Measurements from ENCODE around the gene SPACA1.
"Not testable (repeated sequence)": the region's sequence is repeated elsewhere in the genome, so short reads cannot be mapped to it uniquely, and the experiment has no call there.

The SPACA1 gene, protein sequence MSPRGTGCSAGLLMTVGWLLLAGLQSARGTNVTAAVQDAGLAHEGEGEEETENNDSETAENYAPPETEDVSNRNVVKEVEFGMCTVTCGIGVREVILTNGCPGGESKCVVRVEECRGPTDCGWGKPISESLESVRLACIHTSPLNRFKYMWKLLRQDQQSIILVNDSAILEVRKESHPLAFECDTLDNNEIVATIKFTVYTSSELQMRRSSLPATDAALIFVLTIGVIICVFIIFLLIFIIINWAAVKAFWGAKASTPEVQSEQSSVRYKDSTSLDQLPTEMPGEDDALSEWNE

DNA sequence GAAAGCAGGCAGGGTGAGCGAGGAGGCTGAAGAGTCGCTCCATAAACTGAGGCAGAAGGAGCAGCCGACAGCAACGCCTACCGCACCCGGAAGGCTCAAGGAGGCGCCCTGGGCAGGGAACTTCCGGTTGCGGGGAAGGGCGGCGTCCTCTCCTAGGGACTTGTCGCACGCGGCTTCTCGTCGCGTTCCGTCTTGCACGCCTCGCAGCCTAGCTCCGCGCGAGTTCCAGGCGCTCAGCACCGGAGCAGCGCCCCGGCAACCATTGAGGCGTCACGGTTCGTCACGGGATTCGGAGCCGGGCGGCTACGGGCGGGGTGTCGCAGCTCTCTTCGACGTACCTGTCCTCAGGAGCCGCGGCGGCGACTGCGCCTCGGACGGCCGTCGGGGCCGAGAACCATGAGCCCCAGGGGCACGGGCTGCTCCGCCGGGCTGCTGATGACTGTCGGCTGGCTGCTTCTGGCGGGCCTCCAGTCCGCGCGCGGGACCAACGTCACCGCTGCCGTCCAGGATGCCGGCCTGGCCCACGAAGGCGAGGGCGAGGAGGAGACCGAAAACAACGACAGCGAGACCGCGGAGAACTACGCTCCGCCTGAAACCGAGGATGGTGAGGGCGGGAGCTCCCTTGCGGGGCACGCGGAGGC lies at the start of gene SPACA1:
Gene SPACA1 (plus strand): TSS at position 332 of the 641 bp plus-strand sequence. CDS start 65 bp downstream, at position 397.
- peaks cover 33% of the 10 kb centered on the region for H3K27me3 Mint-ChIP-seq
- H3K9me3 Mint-ChIP-seq: no peaks in the 10 kb centered on the region
- no peak within 1 kb of the TSS for H3K4me3 Mint-ChIP-seq
- H3K4me1 Mint-ChIP-seq (ENCODE audit: low read depth): no peaks in the 10 kb centered on the region
- H3K36me3 Mint-ChIP-seq (ENCODE audit: low read depth): no peaks in the 10 kb centered on the region
- H3K27ac Mint-ChIP-seq: no peak within 1 kb of the TSS

DNA sequence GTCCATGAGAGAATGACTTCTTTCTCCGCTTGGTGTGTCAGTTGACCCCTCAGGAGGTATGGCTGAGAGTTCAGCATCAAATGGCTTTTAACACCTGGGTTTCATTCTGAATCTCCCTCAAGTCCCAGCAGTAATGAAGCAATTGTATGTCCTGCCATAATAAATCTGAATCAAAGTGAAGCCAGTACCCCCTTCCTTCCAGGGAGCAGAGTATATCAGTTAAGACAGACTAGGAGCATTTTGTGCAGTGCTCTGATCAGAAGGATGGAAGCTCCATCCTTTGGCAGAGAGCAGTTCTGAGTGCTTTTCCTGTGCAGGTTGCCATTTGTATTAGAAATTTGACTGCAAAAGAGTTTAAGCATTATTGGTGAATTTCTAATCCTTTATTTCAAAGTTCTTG lies 46.9 kb upstream of the SPACA1 start:
- H3K4me1 Mint-ChIP-seq (ENCODE audit: low read depth): no peaks in the 10 kb centered on the region
- H3K4me3 Mint-ChIP-seq: no peak overlapping the region
- no peaks in the 10 kb centered on the region for H3K36me3 Mint-ChIP-seq (ENCODE audit: low read depth)
- peaks cover 16% of the 10 kb centered on the region for H3K27me3 Mint-ChIP-seq
- no peaks in the 10 kb centered on the region for H3K9me3 Mint-ChIP-seq
- no peak overlapping the region for H3K27ac Mint-ChIP-seq

DNA sequence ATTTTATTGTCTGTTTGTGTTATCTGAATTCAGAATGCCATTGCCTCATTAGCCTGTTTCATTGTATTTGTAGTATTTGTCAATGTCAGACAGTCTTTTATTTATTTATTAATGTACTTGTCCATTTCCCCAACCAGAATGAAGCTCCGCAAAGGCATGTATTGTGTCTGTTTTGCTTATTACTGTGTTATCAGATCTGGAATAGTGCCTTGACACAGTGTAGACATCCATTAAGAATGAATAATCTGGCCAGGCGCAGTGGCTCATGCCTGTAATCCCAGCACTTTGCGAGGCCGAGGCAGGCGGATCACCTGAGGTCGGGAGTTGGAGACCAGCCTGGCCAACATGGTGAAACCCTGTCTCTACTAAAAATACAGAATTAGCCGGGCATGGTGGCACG lies 46.4 kb upstream of the SPACA1 start:
- not testable (repeated sequence) for H3K4me1 Mint-ChIP-seq (ENCODE audit: low read depth); H3K27ac Mint-ChIP-seq; H3K36me3 Mint-ChIP-seq (ENCODE audit: low read depth); H3K4me3 Mint-ChIP-seq; H3K9me3 Mint-ChIP-seq
- peaks cover 16% of the 10 kb centered on the region for H3K27me3 Mint-ChIP-seq

DNA sequence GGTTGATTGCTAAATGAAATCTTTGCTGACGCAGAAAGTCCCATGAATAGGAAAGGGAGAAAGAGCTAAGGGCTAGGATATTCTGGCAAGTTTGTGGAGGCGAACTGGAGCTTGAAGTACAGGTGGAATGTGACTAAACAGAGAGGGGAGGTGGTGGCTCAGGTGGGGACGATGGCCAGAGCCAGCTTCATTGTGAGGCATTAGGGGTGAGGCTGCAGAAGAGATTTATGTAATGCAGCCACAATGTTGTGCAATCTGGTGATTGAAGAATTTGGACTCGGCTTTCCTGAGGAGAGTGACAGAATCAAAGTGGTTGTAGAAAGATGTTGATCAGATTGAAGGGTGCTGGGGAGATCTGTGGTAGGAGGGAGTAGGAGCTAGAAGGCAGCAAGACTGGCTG lies 42.9 kb upstream of the SPACA1 start:
- H3K27ac Mint-ChIP-seq: no peak overlapping the region
- peaks cover 22% of the 10 kb centered on the region for H3K27me3 Mint-ChIP-seq
- H3K4me3 Mint-ChIP-seq: no peak overlapping the region
- no peaks in the 10 kb centered on the region for H3K9me3 Mint-ChIP-seq
- no peaks in the 10 kb centered on the region for H3K36me3 Mint-ChIP-seq (ENCODE audit: low read depth)
- peaks cover 2% of the 10 kb centered on the region for H3K4me1 Mint-ChIP-seq (ENCODE audit: low read depth)

DNA sequence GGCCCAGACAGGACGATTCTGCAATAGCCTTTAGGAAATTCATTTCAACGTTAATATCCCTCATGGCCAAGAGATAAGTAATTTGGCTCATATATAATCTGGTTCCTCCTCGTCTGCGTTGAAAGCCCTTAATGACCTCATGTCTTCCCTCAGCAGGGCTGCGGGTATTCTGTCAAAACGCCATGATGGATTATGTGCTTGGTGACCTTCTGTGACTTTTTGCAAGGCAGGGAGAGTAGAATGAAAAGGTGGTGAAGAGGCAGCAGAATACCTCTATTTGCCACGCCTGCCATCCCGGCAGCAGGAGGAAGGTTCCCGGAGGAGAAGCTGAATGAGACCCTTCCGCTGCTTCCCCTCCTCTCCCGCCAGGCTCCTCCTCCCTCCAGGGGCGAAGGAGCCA lies 41.1 kb upstream of the SPACA1 start:
- no peaks in the 10 kb centered on the region for H3K36me3 Mint-ChIP-seq (ENCODE audit: low read depth)
- no peak overlapping the region for H3K4me3 Mint-ChIP-seq
- no peak overlapping the region for H3K27ac Mint-ChIP-seq
- H3K9me3 Mint-ChIP-seq: no peaks in the 10 kb centered on the region
- peaks cover 12% of the 10 kb centered on the region for H3K27me3 Mint-ChIP-seq
- H3K4me1 Mint-ChIP-seq (ENCODE audit: low read depth): peaks cover 2% of the 10 kb centered on the region

DNA sequence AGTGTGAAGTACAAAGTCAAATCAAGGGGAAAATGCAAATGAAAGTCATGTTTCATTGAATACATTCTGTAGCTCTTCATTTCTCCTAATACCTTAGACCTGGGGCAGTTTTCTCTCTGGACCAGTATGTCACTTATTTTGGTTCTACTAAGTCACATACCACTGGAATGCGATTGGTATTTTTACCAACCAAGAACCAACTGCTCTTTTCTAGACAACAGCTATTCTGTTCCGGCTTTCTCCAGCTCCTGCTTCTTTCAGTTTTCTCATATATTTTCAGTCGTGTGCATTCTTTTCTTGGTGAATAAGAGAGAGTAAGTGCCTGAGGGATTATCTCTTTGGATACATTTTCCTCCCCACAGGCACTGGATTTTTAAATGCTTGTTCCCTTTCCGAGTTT lies 39.2 kb upstream of the SPACA1 start:
- Mint-ChIP-seq H3K27ac (no peak overlapping the region), H3K9me3 (no peaks in the 10 kb centered on the region), H3K4me1 (ENCODE audit: low read depth) (peaks cover 15% of the 10 kb centered on the region), H3K4me3 (no peak overlapping the region), H3K36me3 (ENCODE audit: low read depth) (no peaks in the 10 kb centered on the region), H3K27me3 (peaks cover 6% of the 10 kb centered on the region)

DNA sequence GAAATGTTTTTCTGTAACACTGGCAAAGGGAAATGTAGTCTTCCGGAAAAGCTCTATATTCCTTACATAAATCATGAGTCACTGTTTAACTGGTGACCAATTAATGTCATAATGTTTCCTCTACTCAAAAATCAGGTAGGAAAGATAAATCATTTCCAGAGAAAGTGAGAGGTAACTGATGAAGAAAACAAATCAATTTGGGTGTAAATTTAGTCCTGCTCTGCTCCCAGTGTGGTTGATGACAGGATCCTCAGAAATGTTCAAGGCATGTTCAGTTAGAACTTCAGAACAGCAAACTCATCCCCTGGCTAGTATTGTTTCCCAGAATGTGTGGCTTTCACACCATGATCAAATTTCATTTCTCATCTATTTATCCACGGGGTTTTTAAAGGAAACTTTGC lies 38.8 kb upstream of the SPACA1 start:
- peaks cover 16% of the 10 kb centered on the region for H3K4me1 Mint-ChIP-seq (ENCODE audit: low read depth)
- H3K4me3 Mint-ChIP-seq: no peak overlapping the region
- no peaks in the 10 kb centered on the region for H3K9me3 Mint-ChIP-seq
- H3K36me3 Mint-ChIP-seq (ENCODE audit: low read depth): no peaks in the 10 kb centered on the region
- peaks cover 6% of the 10 kb centered on the region for H3K27me3 Mint-ChIP-seq
- H3K27ac Mint-ChIP-seq: no peak overlapping the region

DNA sequence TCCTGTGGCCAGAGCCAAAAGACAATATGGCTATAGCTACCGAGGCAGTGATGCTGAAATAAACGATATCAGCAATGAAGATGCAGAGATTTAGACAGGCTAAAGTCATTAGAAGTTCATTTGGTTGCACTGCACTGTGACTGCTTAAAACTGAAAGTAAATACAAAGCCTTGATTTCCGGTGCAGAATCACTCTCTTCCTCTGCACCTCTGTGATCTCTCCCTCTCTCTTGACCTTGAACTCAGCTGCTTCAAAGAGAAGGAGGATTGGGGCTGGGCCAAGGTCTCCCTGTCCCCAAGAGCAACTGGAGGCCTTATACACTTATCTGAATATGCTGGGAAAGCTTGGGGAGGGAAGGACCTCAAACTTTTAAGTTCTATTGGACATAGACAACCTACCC lies 34.6 kb upstream of the SPACA1 start:
- Mint-ChIP-seq H3K36me3 (ENCODE audit: low read depth) (no peaks in the 10 kb centered on the region), H3K27me3 (peaks cover 6% of the 10 kb centered on the region), H3K9me3 (no peaks in the 10 kb centered on the region), H3K4me1 (ENCODE audit: low read depth) (peaks cover 16% of the 10 kb centered on the region), H3K27ac (peak overlapping the region; percentile 69), H3K4me3 (no peak overlapping the region)

DNA sequence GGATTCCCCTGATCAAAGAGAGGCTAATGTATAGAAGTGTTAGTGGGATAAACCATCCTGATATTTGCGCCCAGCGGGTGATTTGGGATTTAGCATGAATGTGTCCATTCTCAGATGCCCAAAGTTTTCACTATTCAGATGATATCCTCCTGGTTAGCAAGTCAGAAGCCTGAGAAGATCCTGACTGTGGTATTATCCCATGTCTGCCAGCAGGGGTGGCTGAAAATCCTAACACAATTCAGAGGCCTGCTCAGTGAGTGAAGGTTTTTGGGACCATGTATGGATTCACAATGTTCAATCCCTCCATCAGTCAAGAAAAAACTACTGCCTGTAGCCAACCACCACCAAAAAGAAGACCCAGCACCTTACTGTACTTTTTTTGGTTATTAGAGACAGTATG lies 34.1 kb upstream of the SPACA1 start:
- Mint-ChIP-seq H3K36me3 (ENCODE audit: low read depth) (no peaks in the 10 kb centered on the region), H3K4me3 (no peak overlapping the region), H3K27ac (peak overlapping the region; percentile 69), H3K27me3 (peaks cover 3% of the 10 kb centered on the region), H3K9me3 (no peaks in the 10 kb centered on the region), H3K4me1 (ENCODE audit: low read depth) (peaks cover 15% of the 10 kb centered on the region)

DNA sequence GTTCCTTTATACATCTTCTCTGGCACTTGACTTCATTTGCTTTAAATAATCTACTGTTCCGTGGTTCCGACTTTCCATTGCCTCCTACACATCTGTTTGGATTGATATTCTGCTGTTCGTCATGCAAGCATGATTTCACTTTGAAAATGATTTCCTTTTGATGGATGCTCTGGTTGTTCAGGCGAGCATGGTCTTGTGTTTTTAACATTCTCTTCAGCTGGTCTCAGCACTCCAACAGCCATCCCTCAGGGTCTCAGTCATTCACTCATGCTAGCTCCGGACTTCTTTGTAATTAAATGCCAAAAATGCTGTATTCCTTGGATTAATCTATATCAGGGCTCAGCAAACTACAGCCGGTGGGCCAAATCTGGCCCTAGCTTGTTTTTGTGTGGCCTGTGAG lies 27.2 kb upstream of the SPACA1 start:
- Mint-ChIP-seq H3K27ac (no peak overlapping the region), H3K4me3 (no peak overlapping the region), H3K4me1 (ENCODE audit: low read depth) (no peaks in the 10 kb centered on the region), H3K27me3 (no peaks in the 10 kb centered on the region), H3K36me3 (ENCODE audit: low read depth) (no peaks in the 10 kb centered on the region), H3K9me3 (no peaks in the 10 kb centered on the region)

DNA sequence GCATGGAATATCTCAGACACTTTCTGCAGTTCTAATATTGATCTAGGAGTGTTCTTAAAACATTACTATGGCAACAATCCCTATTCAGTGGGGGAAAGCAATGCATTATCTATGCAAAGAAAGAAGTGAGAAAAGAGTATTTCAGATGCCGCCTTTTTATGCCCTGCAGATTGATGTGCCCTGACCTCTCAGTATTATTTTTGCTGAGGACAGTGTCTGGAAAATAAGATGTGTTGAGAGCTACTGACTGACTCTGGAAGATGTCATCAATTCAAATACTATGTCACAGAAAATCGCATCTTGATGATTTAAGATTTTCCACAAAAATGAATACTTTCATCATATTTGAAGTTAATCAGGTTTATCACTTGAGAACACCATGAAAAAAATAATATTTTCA lies 22.9 kb upstream of the SPACA1 start:
- Mint-ChIP-seq H3K27me3 (peaks cover 6% of the 10 kb centered on the region), H3K36me3 (ENCODE audit: low read depth) (peaks cover 4% of the 10 kb centered on the region), H3K4me3 (no peak overlapping the region), H3K4me1 (ENCODE audit: low read depth) (no peaks in the 10 kb centered on the region), H3K9me3 (peaks cover 6% of the 10 kb centered on the region), H3K27ac (no peak overlapping the region)

DNA sequence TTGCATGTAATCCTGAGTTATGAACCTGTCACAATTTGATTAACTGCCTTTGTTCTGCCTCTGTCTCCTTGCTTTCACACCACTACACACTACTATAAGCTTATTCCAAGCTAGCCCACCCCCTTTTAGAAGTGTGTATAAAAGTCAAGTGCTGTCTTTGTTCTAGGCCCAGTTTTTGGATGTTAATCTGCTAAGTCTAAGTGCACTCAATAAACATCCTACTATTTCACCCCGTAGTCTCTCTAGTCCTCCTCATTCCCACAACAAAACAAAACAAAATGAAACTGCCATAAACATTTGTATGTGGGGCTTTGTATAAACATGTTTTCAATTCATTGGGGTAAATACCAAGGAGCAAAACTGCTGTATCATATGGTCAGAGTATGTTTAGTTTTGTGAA lies 16.1 kb upstream of the SPACA1 start:
- Mint-ChIP-seq H3K4me1 (ENCODE audit: low read depth) (no peaks in the 10 kb centered on the region), H3K27ac (no peak overlapping the region), H3K36me3 (ENCODE audit: low read depth) (peaks cover 4% of the 10 kb centered on the region), H3K4me3 (no peak overlapping the region), H3K9me3 (peaks cover 44% of the 10 kb centered on the region), H3K27me3 (peaks cover 6% of the 10 kb centered on the region)

DNA sequence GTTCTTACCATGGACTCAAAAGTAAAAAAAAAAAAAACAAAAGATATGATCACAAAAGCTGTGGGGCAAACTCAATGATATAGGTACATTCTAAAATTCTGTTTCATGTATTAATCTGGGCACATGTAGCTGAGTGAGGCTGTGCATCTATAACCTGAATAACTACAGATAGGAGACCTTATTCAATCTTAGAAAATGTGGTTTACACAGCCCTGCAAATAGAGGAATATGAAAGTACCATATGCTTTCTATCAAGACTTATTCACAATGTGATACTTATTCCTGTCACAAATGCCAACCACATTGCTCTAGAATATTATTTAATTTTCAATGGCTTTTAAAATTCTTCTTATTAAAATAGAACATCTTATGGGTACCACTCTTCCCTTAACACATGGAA lies 3.1 kb upstream of the SPACA1 start:
- no peak overlapping the region for H3K4me3 Mint-ChIP-seq
- no peaks in the 10 kb centered on the region for H3K4me1 Mint-ChIP-seq (ENCODE audit: low read depth)
- H3K27ac Mint-ChIP-seq: no peak overlapping the region
- peaks cover 23% of the 10 kb centered on the region for H3K27me3 Mint-ChIP-seq
- no peaks in the 10 kb centered on the region for H3K36me3 Mint-ChIP-seq (ENCODE audit: low read depth)
- H3K9me3 Mint-ChIP-seq: no peaks in the 10 kb centered on the region

DNA sequence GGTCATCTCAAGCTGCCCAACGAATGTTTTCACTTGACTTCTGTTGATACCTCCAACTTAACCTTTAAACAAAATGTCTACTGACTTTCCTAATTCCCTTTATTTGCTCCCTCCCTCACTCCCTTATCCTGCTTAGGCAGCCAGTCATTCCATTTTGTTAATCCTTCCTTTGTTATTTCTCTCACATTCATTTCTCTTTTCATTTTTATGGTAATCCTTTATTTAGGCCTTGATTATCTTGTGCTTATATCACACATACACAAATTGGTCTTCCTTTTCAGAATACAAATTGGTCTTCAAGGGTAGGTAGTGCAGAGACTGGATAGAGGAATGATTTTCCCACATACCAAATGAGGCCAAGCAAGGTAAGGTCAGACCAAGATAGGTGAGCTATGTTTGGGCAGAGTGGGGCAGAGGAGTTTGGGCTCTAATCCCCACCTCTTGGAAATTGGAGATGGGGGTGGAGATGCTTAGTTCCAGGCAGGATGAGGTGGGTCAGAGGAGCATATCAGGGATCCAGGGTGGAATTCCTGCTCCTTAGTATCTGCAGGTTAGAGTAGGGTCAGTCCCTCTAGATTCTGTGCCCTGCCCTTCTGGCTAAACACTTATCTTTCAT lies 2.0 kb upstream of the SPACA1 start:
- Mint-ChIP-seq H3K4me1 (ENCODE audit: low read depth) (no peaks in the 10 kb centered on the region), H3K9me3 (no peaks in the 10 kb centered on the region), H3K36me3 (ENCODE audit: low read depth) (no peaks in the 10 kb centered on the region), H3K4me3 (no peak overlapping the region), H3K27ac (no peak overlapping the region), H3K27me3 (peaks cover 27% of the 10 kb centered on the region)

DNA sequence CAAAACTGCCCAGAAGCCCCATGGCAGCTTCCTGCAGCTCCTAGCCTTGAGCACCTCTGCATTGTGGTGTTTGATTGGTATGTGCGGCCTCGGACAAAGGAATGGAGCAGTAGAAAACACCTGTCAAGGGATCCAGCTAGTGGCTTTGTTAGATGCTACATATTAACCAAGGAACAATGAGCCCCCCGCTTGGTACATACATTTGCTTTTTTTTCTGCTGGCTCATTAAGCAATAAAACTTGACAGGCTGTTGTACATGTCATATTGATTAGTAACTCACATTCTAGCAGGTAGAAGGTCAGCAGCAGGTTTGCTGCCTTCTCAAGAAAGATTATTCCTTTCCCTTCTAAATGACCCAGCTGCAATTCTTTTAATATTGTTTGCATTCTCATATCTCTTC lies 937 bp downstream of the SPACA1 start:
- peaks cover 33% of the 10 kb centered on the region for H3K27me3 Mint-ChIP-seq
- no peak overlapping the region for H3K27ac Mint-ChIP-seq
- no peak overlapping the region for H3K4me3 Mint-ChIP-seq
- no peaks in the 10 kb centered on the region for H3K4me1 Mint-ChIP-seq (ENCODE audit: low read depth)
- H3K36me3 Mint-ChIP-seq (ENCODE audit: low read depth): no peaks in the 10 kb centered on the region
- H3K9me3 Mint-ChIP-seq: no peaks in the 10 kb centered on the region
